ENCODE data around the gene ANGEL1.

Gene ANGEL1

DNA sequence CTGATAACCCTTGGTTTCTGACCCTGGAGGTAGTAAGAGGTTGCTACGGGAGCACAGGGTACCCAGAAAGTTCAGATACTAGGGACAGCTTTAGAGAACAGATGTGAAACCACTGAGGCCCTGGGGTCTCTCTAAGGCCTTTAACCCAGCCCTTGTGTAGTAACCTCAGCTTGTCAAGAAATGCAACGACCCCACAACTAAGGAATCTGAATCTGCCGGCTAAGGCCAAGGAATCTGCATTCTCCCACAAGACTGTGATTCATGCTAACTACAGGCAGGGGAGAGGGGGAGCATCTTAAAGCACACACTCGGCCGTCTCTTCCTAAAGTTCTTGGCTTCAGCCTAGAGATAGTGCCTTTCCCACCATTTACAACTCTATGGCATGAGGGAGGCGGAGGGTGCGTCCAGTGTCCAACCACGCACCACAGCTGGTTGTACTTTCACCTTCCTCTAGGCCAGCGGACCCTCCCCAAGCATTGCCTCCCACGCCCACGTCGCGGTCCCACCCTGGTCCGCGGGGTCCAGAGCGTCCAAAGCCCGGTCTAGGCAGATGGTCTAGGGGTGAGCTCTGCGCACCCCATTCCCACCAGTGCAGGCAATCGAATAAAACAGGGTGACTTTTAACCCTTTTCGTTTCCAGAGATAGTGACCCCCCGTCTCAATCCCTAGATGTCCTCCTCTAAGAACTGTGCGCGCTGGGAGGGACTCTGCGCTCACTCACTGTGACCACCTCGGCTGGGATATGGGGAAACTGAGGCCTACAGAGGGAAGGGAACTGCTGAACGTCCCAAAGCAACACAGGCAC is 52.1 kb downstream of the ANGEL1 start:
- DNase-seq: no peak
- Histone ChIP-seq H2AFZ (ENCODE audit: insufficient read depth, low read length, poor library complexity) (peak overlapping the region; percentile 58), H3K27me3 (ENCODE audit: insufficient read depth, low read length) (peaks cover 22% of the 10 kb centered on the region), H3K9me3 (ENCODE audit: insufficient read depth, low read depth, low read length) (no peaks in the 10 kb centered on the region), H3K79me1 (ENCODE audit: low read length) (peaks cover 6% of the 10 kb centered on the region), H3K4me3 (ENCODE audit: low read depth, low read length) (no peak overlapping the region), H3K18ac (ENCODE audit: low read length) (no peak overlapping the region), H3K9ac (ENCODE audit: low read length) (no peak overlapping the region), H3K23ac (ENCODE audit: low read length) (no peak overlapping the region), H2BK5ac (ENCODE audit: low read depth, low read length, poor library complexity) (no peak overlapping the region), H4K91ac (ENCODE audit: low read depth, low read length) (no peak overlapping the region), H3K4me1 (ENCODE audit: control insufficient read depth in 1 of 2, insufficient read depth in 2 of 2, low read length in 2 of 2) (peaks cover 7 to 8% of the 10 kb centered on the region in 2 experiments), H4K8ac (ENCODE audit: low read depth, low read length) (no peak overlapping the region), H3K14ac (ENCODE audit: low read length) (no peak overlapping the region), H2BK12ac (ENCODE audit: low read length) (peak overlapping the region; percentile 40), H3K79me2 (ENCODE audit: control insufficient read depth, insufficient read depth, low read length, poor library complexity) (peaks cover 2% of the 10 kb centered on the region), H3K27ac (ENCODE audit: low read depth, low read length) (no peak overlapping the region), H4K12ac (ENCODE audit: low read depth, low read length) (no peak overlapping the region), H3K4ac (ENCODE audit: low read depth, low read length) (no peak overlapping the region), H3K4me2 (ENCODE audit: low read length) (peak overlapping the region; percentile 92), H2AK5ac (ENCODE audit: low read length) (peak overlapping the region; percentile 25), H2BK120ac (ENCODE audit: insufficient read depth, low read length, poor library complexity) (no peak overlapping the region), H3K36me3 (ENCODE audit: control insufficient read depth in 1 of 2, insufficient read depth in 2 of 2, low read length in 2 of 2) (no peaks in the 10 kb centered on the region)
- no CpG with 5 or more reads among the region's 26 CpGs for WGBS (ENCODE audit: extremely low coverage, insufficient coverage, insufficient read length)

DNA sequence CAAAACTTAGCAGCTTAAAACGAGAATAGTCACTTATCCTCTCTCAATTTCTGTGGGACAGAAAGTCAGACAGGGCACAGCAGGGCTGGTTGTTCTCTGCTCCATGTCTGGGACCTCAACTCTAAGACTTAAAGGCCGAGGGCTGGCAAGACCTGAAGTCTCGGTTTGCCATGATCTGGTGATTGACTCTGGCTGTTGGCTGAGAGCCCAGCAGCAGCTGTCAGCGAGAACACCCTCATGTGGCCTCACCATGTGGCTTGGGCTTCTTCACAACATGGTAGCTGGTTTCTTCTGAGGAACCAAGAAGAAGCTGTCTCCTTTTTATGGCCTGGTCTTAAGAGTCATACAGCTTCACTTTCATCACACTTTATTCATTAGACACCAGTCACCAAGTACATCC is 53.1 kb downstream of the ANGEL1 start:
- WGBS (ENCODE audit: extremely low coverage, insufficient coverage, insufficient read length): no CpG with 5 or more reads among the region's 4 CpGs
- H3K27ac ChIP-seq (ENCODE audit: low read depth, low read length): no peak overlapping the region

DNA sequence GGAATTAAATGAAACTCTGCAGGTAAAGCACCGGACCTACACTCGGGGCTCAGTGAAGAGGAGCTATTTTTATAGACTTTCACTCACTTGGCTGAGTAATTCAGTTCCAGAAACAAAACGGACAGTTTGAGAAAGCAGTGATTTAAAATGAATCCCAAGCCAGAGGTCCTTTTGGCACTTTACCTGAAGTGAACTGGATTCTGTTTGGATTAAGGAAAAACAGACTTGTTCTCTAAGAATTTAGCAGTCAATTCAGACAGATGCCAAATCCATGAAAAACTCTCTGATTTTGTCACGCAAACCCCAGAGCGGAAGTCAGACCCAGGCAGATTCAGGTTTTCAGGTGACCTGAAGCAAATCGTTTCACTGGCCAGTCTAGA is 56.3 kb downstream of the ANGEL1 start:
- WGBS (ENCODE audit: extremely low coverage, insufficient coverage, insufficient read length): no CpG with 5 or more reads among the region's 6 CpGs
- peaks cover 4% of the 10 kb centered on the region for H3K27me3 ChIP-seq (ENCODE audit: insufficient read depth, low read length)
- H4K8ac ChIP-seq (ENCODE audit: low read depth, low read length): no peak overlapping the region
- peaks cover under 1% of the 10 kb centered on the region for H3K79me2 ChIP-seq (ENCODE audit: control insufficient read depth, insufficient read depth, low read length, poor library complexity)
- no peak overlapping the region for H3K4ac ChIP-seq (ENCODE audit: low read depth, low read length)
- H3K18ac ChIP-seq (ENCODE audit: low read length): no peak overlapping the region
- H4K91ac ChIP-seq (ENCODE audit: low read depth, low read length): no peak overlapping the region
- no peak overlapping the region for H2BK5ac ChIP-seq (ENCODE audit: low read depth, low read length, poor library complexity)
- no peak for DNase-seq
- H3K4me2 ChIP-seq (ENCODE audit: low read length): no peak overlapping the region
- peaks cover 5% of the 10 kb centered on the region for H3K79me1 ChIP-seq (ENCODE audit: low read length)
- H3K36me3 ChIP-seq (ENCODE audit: control insufficient read depth in 1 of 2, insufficient read depth in 2 of 2, low read length in 2 of 2): no peaks in the 10 kb centered on the region
- no peak overlapping the region for H2BK120ac ChIP-seq (ENCODE audit: insufficient read depth, low read length, poor library complexity)
- H3K4me3 ChIP-seq (ENCODE audit: low read depth, low read length): no peak overlapping the region
- no peak overlapping the region for H3K27ac ChIP-seq (ENCODE audit: low read depth, low read length)
- no peak overlapping the region for H3K23ac ChIP-seq (ENCODE audit: low read length)
- H3K9ac ChIP-seq (ENCODE audit: low read length): no peak overlapping the region
- no peak overlapping the region for H2AK5ac ChIP-seq (ENCODE audit: low read length)
- H4K12ac ChIP-seq (ENCODE audit: low read depth, low read length): no peak overlapping the region
- H3K9me3 ChIP-seq (ENCODE audit: insufficient read depth, low read depth, low read length): no peaks in the 10 kb centered on the region
- no peak overlapping the region for H2AFZ ChIP-seq (ENCODE audit: insufficient read depth, low read length, poor library complexity)
- no peak overlapping the region for H3K14ac ChIP-seq (ENCODE audit: low read length)
- no peak overlapping the region for H2BK12ac ChIP-seq (ENCODE audit: low read length)
- H3K4me1 ChIP-seq (ENCODE audit: control insufficient read depth in 1 of 2, insufficient read depth in 2 of 2, low read length in 2 of 2): peaks cover 2 to 4% of the 10 kb centered on the region in 2 experiments

More for the DNA sequence above, 53.1 kb downstream of the ANGEL1 start:
- Histone ChIP-seq H3K4ac (ENCODE audit: low read depth, low read length) (no peak overlapping the region), H3K79me2 (ENCODE audit: control insufficient read depth, insufficient read depth, low read length, poor library complexity) (peaks cover 2% of the 10 kb centered on the region), H3K4me3 (ENCODE audit: low read depth, low read length) (no peak overlapping the region), H2AK5ac (ENCODE audit: low read length) (no peak overlapping the region), H3K36me3 (ENCODE audit: control insufficient read depth in 1 of 2, insufficient read depth in 2 of 2, low read length in 2 of 2) (no peaks in the 10 kb centered on the region), H3K79me1 (ENCODE audit: low read length) (peaks cover 6% of the 10 kb centered on the region), H3K9ac (ENCODE audit: low read length) (no peak overlapping the region), H3K9me3 (ENCODE audit: insufficient read depth, low read depth, low read length) (no peaks in the 10 kb centered on the region), H3K23ac (ENCODE audit: low read length) (no peak overlapping the region), H3K18ac (ENCODE audit: low read length) (no peak overlapping the region), H3K27me3 (ENCODE audit: insufficient read depth, low read length) (peaks cover 22% of the 10 kb centered on the region), H2BK12ac (ENCODE audit: low read length) (no peak overlapping the region), H4K8ac (ENCODE audit: low read depth, low read length) (no peak overlapping the region), H3K4me1 (ENCODE audit: control insufficient read depth in 1 of 2, insufficient read depth in 2 of 2, low read length in 2 of 2) (peaks cover 7 to 8% of the 10 kb centered on the region in 2 experiments), H3K14ac (ENCODE audit: low read length) (no peak overlapping the region), H2BK120ac (ENCODE audit: insufficient read depth, low read length, poor library complexity) (no peak overlapping the region), H2BK5ac (ENCODE audit: low read depth, low read length, poor library complexity) (no peak overlapping the region), H2AFZ (ENCODE audit: insufficient read depth, low read length, poor library complexity) (no peak overlapping the region), H3K4me2 (ENCODE audit: low read length) (no peak overlapping the region), H4K12ac (ENCODE audit: low read depth, low read length) (no peak overlapping the region), H4K91ac (ENCODE audit: low read depth, low read length) (no peak overlapping the region)
- no peak for DNase-seq

DNA sequence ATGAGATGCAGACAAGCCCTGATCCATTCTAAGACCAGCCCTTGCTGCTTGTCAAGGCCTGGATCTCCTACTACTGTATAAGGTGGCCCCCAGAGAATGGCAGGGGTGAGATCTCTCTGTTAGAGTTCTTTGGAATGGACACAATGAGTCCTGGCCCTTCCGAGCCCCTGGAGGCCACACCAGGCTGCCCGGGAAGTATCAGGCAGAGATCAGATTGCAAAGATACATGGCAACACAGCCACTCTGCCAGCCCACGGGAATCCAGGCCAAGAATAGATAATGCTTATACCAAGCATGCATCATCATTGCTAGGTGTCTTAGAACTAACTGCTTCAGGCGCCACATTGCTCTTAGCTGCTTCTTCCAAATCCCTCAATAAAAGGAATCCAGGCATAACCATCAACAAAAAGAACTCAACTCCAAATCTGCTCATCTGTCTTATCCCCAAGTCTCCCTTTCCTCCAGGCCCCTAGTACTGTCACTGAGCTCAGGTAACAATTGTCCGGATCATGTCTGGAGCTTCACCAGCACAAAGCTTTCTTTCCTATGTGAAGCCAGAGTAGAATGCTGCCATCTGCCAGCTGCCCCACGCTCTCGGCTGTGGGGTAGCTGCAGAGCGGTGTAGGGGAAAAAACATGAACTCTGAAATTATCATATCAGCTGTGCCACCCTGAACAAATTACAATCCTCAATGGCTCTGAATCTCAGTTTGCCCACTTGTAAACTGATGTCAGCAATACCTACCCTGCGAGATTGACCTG is 56.9 kb downstream of the ANGEL1 start:
- peaks cover under 1% of the 10 kb centered on the region for H3K79me1 ChIP-seq (ENCODE audit: low read length)
- no peak overlapping the region for H4K8ac ChIP-seq (ENCODE audit: low read depth, low read length)
- no CpG with 5 or more reads among the region's 9 CpGs for WGBS (ENCODE audit: extremely low coverage, insufficient coverage, insufficient read length)
- H4K12ac ChIP-seq (ENCODE audit: low read depth, low read length): no peak overlapping the region
- no peaks in the 10 kb centered on the region for H3K36me3 ChIP-seq (ENCODE audit: control insufficient read depth in 1 of 2, insufficient read depth in 2 of 2, low read length in 2 of 2)
- no peak overlapping the region for H3K4ac ChIP-seq (ENCODE audit: low read depth, low read length)
- H3K14ac ChIP-seq (ENCODE audit: low read length): no peak overlapping the region
- no peak overlapping the region for H3K4me3 ChIP-seq (ENCODE audit: low read depth, low read length)
- no peak overlapping the region for H3K23ac ChIP-seq (ENCODE audit: low read length)
- no peak overlapping the region for H2BK12ac ChIP-seq (ENCODE audit: low read length)
- H3K9me3 ChIP-seq (ENCODE audit: insufficient read depth, low read depth, low read length): no peaks in the 10 kb centered on the region
- H3K9ac ChIP-seq (ENCODE audit: low read length): no peak overlapping the region
- no peak overlapping the region for H3K4me2 ChIP-seq (ENCODE audit: low read length)
- H3K4me1 ChIP-seq (ENCODE audit: control insufficient read depth in 1 of 2, insufficient read depth in 2 of 2, low read length in 2 of 2): peaks cover 2 to 3% of the 10 kb centered on the region in 2 experiments
- DNase-seq: no peak
- no peak overlapping the region for H2AK5ac ChIP-seq (ENCODE audit: low read length)
- H2AFZ ChIP-seq (ENCODE audit: insufficient read depth, low read length, poor library complexity): no peak overlapping the region
- H3K79me2 ChIP-seq (ENCODE audit: control insufficient read depth, insufficient read depth, low read length, poor library complexity): no peaks in the 10 kb centered on the region
- H3K27me3 ChIP-seq (ENCODE audit: insufficient read depth, low read length): peaks cover 4% of the 10 kb centered on the region
- H3K18ac ChIP-seq (ENCODE audit: low read length): no peak overlapping the region
- no peak overlapping the region for H2BK5ac ChIP-seq (ENCODE audit: low read depth, low read length, poor library complexity)
- no peak overlapping the region for H2BK120ac ChIP-seq (ENCODE audit: insufficient read depth, low read length, poor library complexity)
- H3K27ac ChIP-seq (ENCODE audit: low read depth, low read length): no peak overlapping the region
- no peak overlapping the region for H4K91ac ChIP-seq (ENCODE audit: low read depth, low read length)

Measured in trophoblast cell (in vitro differentiated cells and primary cell).